K562 (cell line): ENCODE data around the gene MEOX1. TPM values are rescaled to one million over a fixed set of nuclear protein-coding genes. Genes with fewer than 3 reads are reported as not detected.

Source experiments
- ATAC-seq: fragments of 200-7000 bp; cut with Tn5 transposase; 3 replicates; pipeline ENCODE4 v1.9.1; 2020; ENCODE audit warnings: moderate library complexity
- BruUV-seq: library from RNA; stranded (reverse); fragments of 400-500 nt; replicated peaks from 2 replicates; lab custom pipeline; 2021; lab: Mats Ljungman, UMichigan
- CTCF ChIA-PET: fragments of 300-600 bp; formaldehyde crosslinking; extraction: SDS; loops from one replicate; lab custom pipeline; 2021; ENCODE audit warnings: low intra/inter-chr PET ratio; lab: Yijun Ruan, JAX
- POLR2A ChIA-PET: fragments of 300-600, 350-650 bp; sonication (Branson Sonifier 250); formaldehyde crosslinking; extraction: SDS; loops from one replicate; lab custom pipeline; 2021; ENCODE audit warnings: antibody characterized with exemption, inconsistent platforms; lab: Yijun Ruan, JAX
- DNase-seq, 4 experiments: peaks; one replicate each; pipeline versions ENCODE4 v3.0.0 to v3.0.0-alpha.2; 2011 to 2018; ENCODE audit warnings: low spot score in 3 of 4, mixed read lengths in 3 of 4; ENCODE audit errors: extremely low read depth in 1 of 4
- FAIRE-seq: peaks from 2 replicates; lab custom pipeline; 2011; peaks lifted over from hg19 to GRCh38; lab: Jason Lieb, UNC
- H2AFZ ChIP-seq: 2 replicates; pipeline ENCODE4 v1.6.0; 2011; ENCODE audit warnings: low read depth, low read length, control low read depth, inconsistent platforms
- H3K27ac ChIP-seq: fragments of 200-600 bp; 3 replicates; pipeline ENCODE4 v1.8.0; 2011; ENCODE audit warnings: low read depth, mild to moderate bottlenecking, control low read depth, inconsistent platforms, low read length, moderate library complexity, mixed read lengths; ENCODE audit errors: extremely low read depth
- H3K27me3 ChIP-seq, 2 experiments: fragments of 300-600 bp in 1 of 2; 2 replicates in 1 of 2; 3 replicates in 1 of 2; pipeline versions ENCODE4 v1.6.0 to v1.8.0; 2011; ENCODE audit warnings: inconsistent platforms in 2 of 2, low read length in 2 of 2, mild to moderate bottlenecking in 1 of 2, mixed read lengths in 1 of 2, moderate library complexity in 1 of 2; ENCODE audit not compliant: control insufficient read depth in 2 of 2, insufficient read depth in 2 of 2
- H3K36me3 ChIP-seq: fragments of 300-600 bp; 3 replicates; pipeline ENCODE4 v1.8.0; 2011; ENCODE audit warnings: mild to moderate bottlenecking, low read length, inconsistent platforms; ENCODE audit not compliant: control insufficient read depth, insufficient read depth
- H3K4me1 ChIP-seq, 2 experiments: fragments of 200-600 bp in 1 of 2; replicated peaks in 1 of 2; 2 replicates in 1 of 2; 3 replicates in 1 of 2; pipeline versions ENCODE4 v1.5.1 to v1.8.0; 2011; ENCODE audit warnings: inconsistent platforms in 2 of 2, low read length in 2 of 2, mild to moderate bottlenecking in 1 of 2, mixed read lengths in 1 of 2, moderate library complexity in 1 of 2; ENCODE audit not compliant: control insufficient read depth in 2 of 2, insufficient read depth in 2 of 2
- H3K4me2 ChIP-seq: 2 replicates; pipeline ENCODE4 v1.6.1; 2011; ENCODE audit warnings: low read length, control low read depth, inconsistent platforms, mixed read lengths; ENCODE audit not compliant: insufficient read depth
- H3K4me3 ChIP-seq: fragments of 200-600 bp; sonication (generic), shearing (Covaris generic); 2 replicates; pipeline ENCODE4 v1.5.1; 2016; ENCODE audit warnings: control low read depth, inconsistent platforms
- H3K79me2 ChIP-seq: fragments of 200-600 bp; 3 replicates; pipeline ENCODE4 v1.8.0; 2011; ENCODE audit warnings: low read length, inconsistent platforms; ENCODE audit not compliant: control insufficient read depth, insufficient read depth
- H3K9ac ChIP-seq, 2 experiments: 2 replicates each; pipeline versions ENCODE4 v1.6.0 to v1.6.1; 2011; ENCODE audit warnings: low read depth in 2 of 2, low read length in 2 of 2, control low read depth in 1 of 2, inconsistent platforms in 1 of 2, mild to moderate bottlenecking in 1 of 2, mixed read lengths in 1 of 2; ENCODE audit not compliant: insufficient read depth in 1 of 2
- H3K9me1 ChIP-seq: one replicate; pipeline ENCODE4 v1.6.0; 2011; ENCODE audit warnings: inconsistent platforms, mild to moderate bottlenecking, low read length, moderate library complexity; ENCODE audit not compliant: control insufficient read depth, insufficient read depth
- H3K9me3 ChIP-seq: replicated peaks from 2 replicates; pipeline ENCODE4 v1.5.1; 2011; ENCODE audit warnings: low read depth, low read length, inconsistent platforms; ENCODE audit not compliant: control insufficient read depth, insufficient read depth
- H4K20me1 ChIP-seq: replicated peaks from 2 replicates; pipeline ENCODE4 v1.6.1; 2011; ENCODE audit warnings: low read length, inconsistent platforms, mixed read lengths; ENCODE audit not compliant: control insufficient read depth, insufficient read depth
- ARNT ChIP-seq, 2 experiments: fragments of 450-650 bp; IDR thresholded peaks; 2 replicates each; pipeline ENCODE4 v1.6.1; 2016; ENCODE audit warnings: mild to moderate bottlenecking in 1 of 2
- BRD4 ChIP-seq: fragments of 200-600 bp; sonication (generic); IDR thresholded peaks from 2 replicates; pipeline ENCODE4 v1.6.1; 2017; ENCODE audit warnings: inconsistent platforms
- DIDO1 ChIP-seq: fragments of 450-650 bp; IDR thresholded peaks from 2 replicates; pipeline ENCODE4 v1.6.1; 2016; ENCODE audit warnings: low read depth, missing biosample characterization, missing genetic modification characterization
- EGR1 ChIP-seq: fragments of 450-650 bp; conservative IDR thresholded peaks from 2 replicates; pipeline ENCODE4 v1.6.1; 2017; ENCODE audit warnings: mild to moderate bottlenecking
- HOXB6 ChIP-seq: fragments of 250-450 bp; sonication (Bioruptor Pico); IDR thresholded peaks from 2 replicates; pipeline ENCODE4 v1.5.1; 2022; ENCODE audit warnings: mild to moderate bottlenecking, borderline replicate concordance
- IRF2 ChIP-seq: sonication (generic); formaldehyde crosslinking; IDR thresholded peaks from 2 replicates; pipeline ENCODE4 v1.8.1; 2022; ENCODE audit warnings: mild to moderate bottlenecking, missing genetic modification reagents
- KDM4B ChIP-seq, 2 experiments: fragments of 450-650 bp in 1 of 2; sonication (generic) in 1 of 2; IDR thresholded peaks; 2 replicates each; pipeline ENCODE4 v1.6.1; 2016 to 2017; ENCODE audit warnings: borderline replicate concordance in 2 of 2, antibody characterized with exemption in 1 of 2, low read depth in 1 of 2, mild to moderate bottlenecking in 1 of 2
- PRMT5 ChIP-seq: sonication (generic); formaldehyde crosslinking; IDR thresholded peaks from 2 replicates; pipeline ENCODE4 v1.5.0; 2020; ENCODE audit warnings: missing genetic modification reagents
- SMARCE1 ChIP-seq: fragments of 450-650 bp; IDR thresholded peaks from 2 replicates; pipeline ENCODE4 v1.7.1; 2016; ENCODE audit warnings: mild to moderate bottlenecking
- SUPT5H ChIP-seq: fragments of 450-650 bp; IDR thresholded peaks from 2 replicates; pipeline ENCODE4 v1.6.1; 2016
- TCF7L2 ChIP-seq: fragments of 150-350 bp; IDR thresholded peaks from 2 replicates; pipeline ENCODE4 v1.6.1; 2016; ENCODE audit warnings: low read depth, mild to moderate bottlenecking, low read length, moderate library complexity
- YBX1 ChIP-seq: fragments of 450-650 bp; IDR thresholded peaks from 2 replicates; pipeline ENCODE4 v1.7.1; 2016; ENCODE audit warnings: mild to moderate bottlenecking
- ZEB2 ChIP-seq: fragments of 450-650 bp; IDR thresholded peaks from 2 replicates; pipeline ENCODE4 v1.6.1; 2016
- ZNF121 ChIP-seq: sonication (generic); formaldehyde crosslinking; conservative IDR thresholded peaks from 2 replicates; pipeline ENCODE4 v1.8.0; 2022; ENCODE audit warnings: missing genetic modification reagents
- ZNF282 ChIP-seq: sonication (generic); formaldehyde crosslinking; IDR thresholded peaks from 2 replicates; pipeline ENCODE4 v1.8.1; 2023; ENCODE audit warnings: missing genetic modification reagents
- ZNF561 ChIP-seq: fragments of 450-650 bp; formaldehyde crosslinking; conservative IDR thresholded peaks from 2 replicates; pipeline ENCODE4 v1.4.0; 2020; ENCODE audit warnings: mild to moderate bottlenecking, moderate library complexity
- ZNF695 ChIP-seq: fragments of 450-650 bp; formaldehyde crosslinking; IDR thresholded peaks from 2 replicates; pipeline ENCODE4 v1.4.0; 2020; ENCODE audit warnings: mild to moderate bottlenecking, moderate library complexity
- WGBS: fragments of 100-300 bp; shearing (Covaris generic); methylation state at CpG from one replicate; pipeline ENCODE4 v1.1.6; 2016; ENCODE audit warnings: low coverage, mixed read lengths; ENCODE audit not compliant: insufficient coverage; ENCODE audit errors: missing lambda C conversion rate; 5-methylcytosine and 5-hydroxymethylcytosine counted together
- in situ Hi-C: fragments of 300-500 bp; cut with MboI; formaldehyde crosslinking; loops from 4 replicates; pipeline ENCODE4 v1.15.0; 2018; ENCODE audit warnings: inconsistent platforms, mixed read lengths
- intact Hi-C: fragments of 100-400 bp; cut with micrococcal nuclease; formaldehyde crosslinking; loops from 2 replicates; pipeline ENCODE4 v1.14.2; 2022
- polyA plus RNA-seq, 8 experiments: library from polyadenylated mRNA; depleted of rRNA in 4 of 8; stranded (reverse) in 5 of 8; unstranded in 3 of 8; fragments of >200 nt; fragmentation: Nextera tagmentation in 2 of 8; fragmentation: Illumina TruSeq in 1 of 8; extraction: Ambion mirVana in 2 of 8; extraction: Trizol in 1 of 8; gene quantifications; 2 replicates each; pipeline versions ENCODE4 v1.2.1 to v1.2.3, GENCODE V29; 2011 to 2014; ENCODE audit warnings: inconsistent platforms in 1 of 8, missing spikeins in 1 of 8
- total RNA-seq, 7 experiments: library from RNA; depleted of rRNA in 6 of 7; stranded (reverse); fragments of >200 nt in 6 of 7; fragmentation: Illumina TruSeq in 2 of 7; extraction: Trizol in 2 of 7; gene quantifications; 2 replicates each; pipeline versions ENCODE4 v1.2.1 to v1.2.3, GENCODE V29; 2011 to 2021; ENCODE audit warnings: low replicate concordance in 1 of 7
- TF ChIP-seq, protein P1 (sequence below): sonication (generic); formaldehyde crosslinking; IDR thresholded peaks from 2 replicates; pipeline ENCODE4 v1.4.0; 2020; ENCODE audit warnings: mild to moderate bottlenecking, missing genetic modification reagents
- TF ChIP-seq, protein P2 (sequence below): fragments of 450-650 bp; IDR thresholded peaks from 2 replicates; pipeline ENCODE4 v1.6.1; 2017; ENCODE audit warnings: antibody characterized with exemption, mild to moderate bottlenecking

Gene MEOX1
- total and polyA plus RNA-seq, 9 of the 15 experiments (the other 6 are each of a cell fraction or from before 2014, with no cell fraction given) = not detected

DNA sequence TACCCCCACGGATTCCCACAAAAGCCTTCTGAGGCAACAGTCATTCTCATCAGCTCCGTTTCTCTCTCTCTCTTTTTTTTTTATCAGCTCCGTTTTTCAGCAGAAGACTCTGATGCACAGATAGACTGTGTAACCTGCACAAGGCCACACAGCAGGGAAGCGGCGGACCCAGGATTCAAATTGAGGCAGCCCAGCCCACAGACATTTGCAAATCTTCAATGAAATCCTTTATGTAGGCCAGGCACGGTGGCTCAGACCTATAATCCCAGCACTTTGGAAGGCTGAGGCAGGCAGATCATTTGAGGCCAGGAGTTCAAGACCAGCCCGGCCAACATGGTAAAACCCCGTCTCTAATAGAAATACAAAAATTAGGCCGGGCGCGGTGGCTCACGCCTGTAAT, 2.4 kb upstream of the MEOX1 start:
- H3K9ac ChIP-seq = no peak overlapping the region
- no peak overlapping the region for H2AFZ ChIP-seq
- ATAC-seq = no peak
- peaks cover 3% of the 10 kb centered on the region for H3K9me1 ChIP-seq
- H4K20me1 ChIP-seq = peaks cover 6% of the 10 kb centered on the region; the same call in 1 of the 2 replicates
- 17% methylated on average over 12 of the region's 12 CpGs for WGBS
- H3K9me3 ChIP-seq = no peaks in the 10 kb centered on the region
- FAIRE-seq = no peak
- DNase-seq = no peak
- intact Hi-C loops = no loop called here
- no peak overlapping the region for H3K4me2 ChIP-seq
- H3K79me2 ChIP-seq = no peaks in the 10 kb centered on the region
- no peak overlapping the region for H3K4me3 ChIP-seq
- H3K27ac ChIP-seq = no peak overlapping the region
- ChIA-PET POLR2A (no interaction called here), CTCF (no interaction called here)
- H3K36me3 ChIP-seq = no peaks in the 10 kb centered on the region
- H3K27me3 ChIP-seq = peaks cover 28 to 67% of the 10 kb centered on the region in 2 experiments
- H3K4me1 ChIP-seq = peaks cover 0 to 5% of the 10 kb centered on the region in 2 experiments; a peak in 1 of 5 replicates
- BruUV-seq = no TSS peak
- in situ Hi-C loops = no loop called here
- no peak for TF ChIP-seq ZNF121 (CRISPR knock-in tag)
- TF ChIP-seq SMARCE1 = no peak
- TF ChIP-seq, protein P1, sequence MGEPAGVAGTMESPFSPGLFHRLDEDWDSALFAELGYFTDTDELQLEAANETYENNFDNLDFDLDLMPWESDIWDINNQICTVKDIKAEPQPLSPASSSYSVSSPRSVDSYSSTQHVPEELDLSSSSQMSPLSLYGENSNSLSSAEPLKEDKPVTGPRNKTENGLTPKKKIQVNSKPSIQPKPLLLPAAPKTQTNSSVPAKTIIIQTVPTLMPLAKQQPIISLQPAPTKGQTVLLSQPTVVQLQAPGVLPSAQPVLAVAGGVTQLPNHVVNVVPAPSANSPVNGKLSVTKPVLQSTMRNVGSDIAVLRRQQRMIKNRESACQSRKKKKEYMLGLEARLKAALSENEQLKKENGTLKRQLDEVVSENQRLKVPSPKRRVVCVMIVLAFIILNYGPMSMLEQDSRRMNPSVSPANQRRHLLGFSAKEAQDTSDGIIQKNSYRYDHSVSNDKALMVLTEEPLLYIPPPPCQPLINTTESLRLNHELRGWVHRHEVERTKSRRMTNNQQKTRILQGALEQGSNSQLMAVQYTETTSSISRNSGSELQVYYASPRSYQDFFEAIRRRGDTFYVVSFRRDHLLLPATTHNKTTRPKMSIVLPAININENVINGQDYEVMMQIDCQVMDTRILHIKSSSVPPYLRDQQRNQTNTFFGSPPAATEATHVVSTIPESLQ (CRISPR knock-in tag) = no peak
- TF ChIP-seq KDM4B (IDR thresholded peaks at IDR 0.05; ENCODE audit: borderline replicate concordance in 2 of 2, low read depth in 1 of 2) = no peak
- no peak for TF ChIP-seq YBX1
- no peak for TF ChIP-seq PRMT5 (CRISPR knock-in tag)
- TF ChIP-seq ZNF282 = no peak
- TF ChIP-seq ARNT (IDR thresholded peaks at IDR 0.05) = no peak
- TF ChIP-seq BRD4 = no peak
- TF ChIP-seq ZNF561 (CRISPR knock-in tag) = no peak
- no peak for TF ChIP-seq ZEB2
- TF ChIP-seq, protein P2, sequence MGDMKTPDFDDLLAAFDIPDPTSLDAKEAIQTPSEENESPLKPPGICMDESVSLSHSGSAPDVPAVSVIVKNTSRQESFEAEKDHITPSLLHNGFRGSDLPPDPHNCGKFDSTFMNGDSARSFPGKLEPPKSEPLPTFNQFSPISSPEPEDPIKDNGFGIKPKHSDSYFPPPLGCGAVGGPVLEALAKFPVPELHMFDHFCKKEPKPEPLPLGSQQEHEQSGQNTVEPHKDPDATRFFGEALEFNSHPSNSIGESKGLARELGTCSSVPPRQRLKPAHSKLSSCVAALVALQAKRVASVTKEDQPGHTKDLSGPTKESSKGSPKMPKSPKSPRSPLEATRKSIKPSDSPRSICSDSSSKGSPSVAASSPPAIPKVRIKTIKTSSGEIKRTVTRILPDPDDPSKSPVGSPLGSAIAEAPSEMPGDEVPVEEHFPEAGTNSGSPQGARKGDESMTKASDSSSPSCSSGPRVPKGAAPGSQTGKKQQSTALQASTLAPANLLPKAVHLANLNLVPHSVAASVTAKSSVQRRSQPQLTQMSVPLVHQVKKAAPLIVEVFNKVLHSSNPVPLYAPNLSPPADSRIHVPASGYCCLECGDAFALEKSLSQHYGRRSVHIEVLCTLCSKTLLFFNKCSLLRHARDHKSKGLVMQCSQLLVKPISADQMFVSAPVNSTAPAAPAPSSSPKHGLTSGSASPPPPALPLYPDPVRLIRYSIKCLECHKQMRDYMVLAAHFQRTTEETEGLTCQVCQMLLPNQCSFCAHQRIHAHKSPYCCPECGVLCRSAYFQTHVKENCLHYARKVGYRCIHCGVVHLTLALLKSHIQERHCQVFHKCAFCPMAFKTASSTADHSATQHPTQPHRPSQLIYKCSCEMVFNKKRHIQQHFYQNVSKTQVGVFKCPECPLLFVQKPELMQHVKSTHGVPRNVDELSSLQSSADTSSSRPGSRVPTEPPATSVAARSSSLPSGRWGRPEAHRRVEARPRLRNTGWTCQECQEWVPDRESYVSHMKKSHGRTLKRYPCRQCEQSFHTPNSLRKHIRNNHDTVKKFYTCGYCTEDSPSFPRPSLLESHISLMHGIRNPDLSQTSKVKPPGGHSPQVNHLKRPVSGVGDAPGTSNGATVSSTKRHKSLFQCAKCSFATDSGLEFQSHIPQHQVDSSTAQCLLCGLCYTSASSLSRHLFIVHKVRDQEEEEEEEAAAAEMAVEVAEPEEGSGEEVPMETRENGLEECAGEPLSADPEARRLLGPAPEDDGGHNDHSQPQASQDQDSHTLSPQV = no peak
- no peak for TF ChIP-seq HOXB6 (CRISPR knock-in tag)
- no peak for TF ChIP-seq DIDO1 (tag)
- TF ChIP-seq ZNF695 (CRISPR knock-in tag) = no peak
- no peak for TF ChIP-seq TCF7L2
- TF ChIP-seq IRF2 (CRISPR knock-in tag) = no peak
- TF ChIP-seq EGR1 = no peak
- TF ChIP-seq SUPT5H = no peak
